Measurements from ENCODE around the gene SLC39A5. TPM values are rescaled to one million over a fixed set of nuclear protein-coding genes. Genes with fewer than 3 reads are reported as not detected.
"Not testable (repeated sequence)": the region's sequence is repeated elsewhere in the genome, so short reads cannot be mapped to it uniquely, and the experiment has no call there.

Gene SLC39A5
- polyA plus RNA-seq, 1 of the 3 experiments (the other 2 are of a cell fraction): 0.12 TPM

DNA sequence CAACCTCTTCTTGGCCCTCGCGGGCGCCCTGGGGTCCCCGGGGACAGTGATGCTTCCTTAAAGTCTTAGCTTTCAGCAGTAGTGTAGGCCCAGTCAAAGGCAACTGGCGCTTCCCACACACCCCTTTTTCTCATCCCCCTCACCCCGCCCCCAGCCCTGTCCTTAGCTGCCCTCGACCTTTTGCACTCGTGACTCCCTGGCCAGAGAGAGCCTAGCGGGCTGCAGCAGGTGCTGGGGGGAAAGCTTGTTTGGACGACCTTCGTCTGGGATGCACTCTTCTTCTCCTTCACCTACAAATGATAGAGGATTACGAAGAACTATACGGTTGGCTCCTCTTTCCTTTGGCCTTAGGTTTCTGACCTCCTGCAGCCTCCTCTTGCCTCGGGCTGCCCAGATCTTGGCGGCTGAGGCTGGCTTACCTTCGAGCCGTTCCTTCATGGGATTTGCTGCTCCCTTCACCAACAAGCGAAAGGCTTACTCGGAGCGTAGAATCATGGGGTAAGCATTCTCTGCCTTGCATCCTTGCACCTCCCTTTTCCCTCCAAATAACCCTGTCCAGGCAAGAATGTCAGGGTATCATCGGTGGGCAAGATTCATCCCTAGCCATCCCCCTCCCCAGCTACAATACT is 37.7 kb downstream of the SLC39A5 start:
- Histone ChIP-seq H3K4me2 (peak overlapping the region; percentile 86), H3K27ac (ENCODE audit: low read depth in 2 of 2, low read length in 1 of 2) (peak overlapping the region; percentile 88 to 92; a peak in 3 of 4 replicates), H3F3A (replicated peaks; ENCODE audit: insufficient read depth) (peaks cover 48% of the 10 kb centered on the region), H3K4me1 (ENCODE audit: control insufficient read depth in 1 of 2, insufficient read depth in 2 of 2, low read depth in 1 of 2, low read length in 1 of 2) (peaks cover 0 to 8% of the 10 kb centered on the region in 2 experiments; a peak in 1 of 4 replicates), H4K20me1 (ENCODE audit: insufficient read depth) (no peaks in the 10 kb centered on the region), H3K9me2 (no peaks in the 10 kb centered on the region), H2AFZ (ENCODE audit: low read depth) (peak overlapping the region; percentile 96), H3K36me3 (replicated peaks in 1 of 2; ENCODE audit: control insufficient read depth in 1 of 2, insufficient read depth in 2 of 2, low read length in 1 of 2) (peaks cover 16 to 31% of the 10 kb centered on the region in 2 experiments), H3K9me3 (no peaks in the 10 kb centered on the region), H3K79me2 (ENCODE audit: insufficient read depth) (no peaks in the 10 kb centered on the region), H3K4me3 (ENCODE audit: low read depth in 2 of 2, low read length in 1 of 2) (peak overlapping the region; percentile 69 to 74), H3K9ac (peak overlapping the region; percentile 85), H3K27me3 (ENCODE audit: insufficient read depth) (no peaks in the 10 kb centered on the region)
- TF ChIP-seq ELF1 (IDR thresholded peaks at IDR 0.05) (no peak), RXRA (IDR thresholded peaks at IDR 0.05; ENCODE audit: borderline replicate concordance, low read depth) (0 out of 2 replicates have a peak, but pooled peaks have one; percentile 23), TAF1 (IDR thresholded peaks at IDR 0.05; ENCODE audit: borderline replicate concordance, low read depth, low read length) (no peak), EP300 (IDR thresholded peaks at IDR 0.05; ENCODE audit: borderline replicate concordance in 1 of 2, low read depth in 1 of 2, low read length in 1 of 2) (no peak), TEAD4 (IDR thresholded peaks at IDR 0.05; ENCODE audit: borderline replicate concordance, insufficient read depth) (no peak)
- ChIA-PET POLR2A (interaction anchor here (0.6 to 1.8 kb wide), 11 partner anchors 9 to 222 kb away, joined by 3 to 12 read pairs (median 4); partner anchors contain the start of genes ANKRD52, CNPY2, CS and RNF41), CTCF (interaction anchor here (0.5 to 5.2 kb wide), 13 partner anchors 10 to 1316 kb away, joined by 3 to 49 read pairs (median 5); partner anchors contain the start of genes ANKRD52, CNPY2, PA2G4 and RAB5B)
- DNase-seq: peak; percentile 53
- WGBS (ENCODE audit: low lambda C conversion rate): 36% methylated on average over 21 of the region's 21 CpGs

- Histone ChIP-seq H3K79me2 (ENCODE audit: insufficient read depth) (no peaks in the 10 kb centered on the region), H3K27ac (ENCODE audit: low read depth in 2 of 2, low read length in 1 of 2) (no peak overlapping the region; a peak in 1 of 4 replicates), H4K20me1 (ENCODE audit: insufficient read depth) (no peaks in the 10 kb centered on the region), H2AFZ (ENCODE audit: low read depth) (no peak overlapping the region), H3F3A (replicated peaks; ENCODE audit: insufficient read depth) (peaks cover 58% of the 10 kb centered on the region), H3K9ac (no peak overlapping the region), H3K4me3 (ENCODE audit: low read depth in 2 of 2, low read length in 1 of 2) (no peak overlapping the region), H3K4me1 (ENCODE audit: control insufficient read depth in 1 of 2, insufficient read depth in 2 of 2, low read depth in 1 of 2, low read length in 1 of 2) (peaks cover 0 to 8% of the 10 kb centered on the region in 2 experiments; a peak in 1 of 4 replicates), H3K36me3 (replicated peaks in 1 of 2; ENCODE audit: control insufficient read depth in 1 of 2, insufficient read depth in 2 of 2, low read length in 1 of 2) (peaks cover 39 to 56% of the 10 kb centered on the region in 2 experiments), H3K9me2 (no peaks in the 10 kb centered on the region), H3K27me3 (ENCODE audit: insufficient read depth) (no peaks in the 10 kb centered on the region), H3K4me2 (no peak overlapping the region), H3K9me3 (no peaks in the 10 kb centered on the region)
- TF ChIP-seq SMC3 (IDR thresholded peaks at IDR 0.05; ENCODE audit: low read depth, low read length) (0 out of 2 replicates have a peak, but pooled peaks have one; percentile 16), CTCF (IDR thresholded peaks at IDR 0.05) (peak; percentile 58), MXI1 (IDR thresholded peaks at IDR 0.05; ENCODE audit: low read depth, low read length) (no peak), RAD21 (IDR thresholded peaks at IDR 0.05; ENCODE audit: low read length) (peak; percentile 32; the same call in 1 of the 2 replicates)
- TF ChIP-seq, protein P1, sequence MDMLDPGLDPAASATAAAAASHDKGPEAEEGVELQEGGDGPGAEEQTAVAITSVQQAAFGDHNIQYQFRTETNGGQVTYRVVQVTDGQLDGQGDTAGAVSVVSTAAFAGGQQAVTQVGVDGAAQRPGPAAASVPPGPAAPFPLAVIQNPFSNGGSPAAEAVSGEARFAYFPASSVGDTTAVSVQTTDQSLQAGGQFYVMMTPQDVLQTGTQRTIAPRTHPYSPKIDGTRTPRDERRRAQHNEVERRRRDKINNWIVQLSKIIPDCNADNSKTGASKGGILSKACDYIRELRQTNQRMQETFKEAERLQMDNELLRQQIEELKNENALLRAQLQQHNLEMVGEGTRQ (IDR thresholded peaks at IDR 0.05; ENCODE audit: borderline replicate concordance, low read depth, low read length): no peak
- DNase-seq: no peak
- CTCF ChIA-PET: interaction anchor here (0.7 to 1.3 kb wide), 3 partner anchors 12 to 193 kb away, joined by 3 to 8 read pairs (median 7); partner anchors contain the start of gene ANKRD52
- WGBS (ENCODE audit: low lambda C conversion rate): 45% methylated on average over 1 of the region's 1 CpG
- POLR2A ChIA-PET: interaction anchor here (0.6 kb wide), 1 partner anchor 24 kb away, joined by 3 read pairs; no protein-coding TSS in a partner anchor
Measured at GRCh38 chr12:56271031-56271430, 41.2 kb downstream of the SLC39A5 start.

DNA sequence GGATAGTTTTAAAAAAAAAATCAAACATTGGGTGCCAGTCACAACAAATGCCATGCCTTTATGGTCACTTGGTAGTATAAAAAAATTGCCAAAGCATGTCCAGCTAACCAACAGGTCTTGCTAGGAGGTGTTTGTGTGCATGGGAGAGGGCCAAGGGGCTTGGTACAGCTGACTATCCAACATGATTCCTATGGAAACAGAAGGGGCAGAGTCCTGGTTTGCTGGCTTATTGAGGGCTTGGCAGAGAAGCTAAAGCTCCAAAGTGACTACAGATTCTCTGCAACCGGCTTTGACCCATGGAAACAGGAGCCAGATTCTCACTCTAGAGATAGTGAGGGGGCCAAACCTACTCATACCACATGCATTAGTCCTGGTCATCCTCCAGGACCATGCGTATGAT is 42.6 kb downstream of the SLC39A5 start:
- POLR2A ChIA-PET; H3K27me3 ChIP-seq (ENCODE audit: insufficient read depth); H2AFZ ChIP-seq (ENCODE audit: low read depth); H3K9me3 ChIP-seq; H3K4me2 ChIP-seq; H3K4me1 ChIP-seq (ENCODE audit: control insufficient read depth in 1 of 2, insufficient read depth in 2 of 2, low read depth in 1 of 2, low read length in 1 of 2); H3K79me2 ChIP-seq (ENCODE audit: insufficient read depth); H3K27ac ChIP-seq (ENCODE audit: low read depth in 2 of 2, low read length in 1 of 2); H3K9me2 ChIP-seq; H4K20me1 ChIP-seq (ENCODE audit: insufficient read depth); DNase-seq; H3K9ac ChIP-seq; H3K4me3 ChIP-seq (ENCODE audit: low read depth in 2 of 2, low read length in 1 of 2): not testable (repeated sequence)
- 100% methylated on average over 1 of the region's 2 CpGs for WGBS (ENCODE audit: low lambda C conversion rate)
- CTCF ChIA-PET: interaction anchor here (0.9 to 1.9 kb wide), 3 partner anchors 14 to 191 kb away, joined by 3 to 8 read pairs (median 4); partner anchors contain the start of genes ANKRD52 and SMARCC2
- Histone ChIP-seq H3F3A (replicated peaks; ENCODE audit: insufficient read depth) (peaks cover 51% of the 10 kb centered on the region), H3K36me3 (replicated peaks in 1 of 2; ENCODE audit: control insufficient read depth in 1 of 2, insufficient read depth in 2 of 2, low read length in 1 of 2) (peaks cover 47 to 61% of the 10 kb centered on the region in 2 experiments)
